Ovary (tissue), 9 donors: Measurements from ENCODE around the gene IGSF9. TPM values are rescaled to one million over a fixed set of nuclear protein-coding genes. Genes with fewer than 3 reads are reported as not detected.

Experiments used
- DNase-seq, 5 donors: peaks; one replicate each; pipeline ENCODE4 v3.0.0-alpha.2; 2019 to 2020
- H3K27ac ChIP-seq, 2 donors: fragments of 200-600 bp; one replicate each; pipeline versions ENCODE4 v1.5.1 to v1.8.0; 2019 to 2022
- H3K27me3 ChIP-seq: fragments of 200-600 bp; one replicate; pipeline ENCODE4 v1.8.0; 2022
- H3K36me3 ChIP-seq: fragments of 200-600 bp; sonication (generic); one replicate; pipeline ENCODE4 v1.5.1; 2019
- H3K4me1 ChIP-seq: one replicate; pipeline ENCODE4 v1.8.1; 2013; ENCODE audit warnings: mild to moderate bottlenecking, moderate library complexity; ENCODE audit not compliant: insufficient read depth
- H3K4me3 ChIP-seq: fragments of 200-600 bp; sonication (generic); one replicate; pipeline ENCODE4 v1.5.1; 2017
- H3K9me3 ChIP-seq, 2 donors: fragments of 200-600 bp in 1 of 2; sonication (generic) in 1 of 2; one replicate each; pipeline versions ENCODE4 v1.5.1 to v1.8.1; 2013 to 2019; ENCODE audit warnings: mild to moderate bottlenecking in 1 of 2, moderate library complexity in 1 of 2
- CTCF ChIP-seq, 3 donors: fragments of 450-650 bp in 2 of 3; fragments of 200-600 bp in 1 of 3; IDR thresholded peaks; one replicate each; pipeline versions ENCODE4 v1.5.1 to v1.8.0; 2016 to 2022; ENCODE audit warnings: antibody characterized with exemption in 3 of 3, mild to moderate bottlenecking in 1 of 3
- EP300 ChIP-seq: sonication (generic); formaldehyde crosslinking; IDR thresholded peaks from one replicate; pipeline ENCODE4 v1.6.1; 2017; ENCODE audit warnings: antibody characterized with exemption
- POLR2A ChIP-seq: fragments of 450-650 bp; IDR thresholded peaks from one replicate; pipeline ENCODE4 v1.6.1; 2017; ENCODE audit warnings: antibody characterized with exemption, mild to moderate bottlenecking, moderate library complexity
- WGBS, 3 donors: extraction: QIAGEN DNeasy Blood & Tissue Kit in 1 of 3; methylation state at CpG; one replicate each; pipeline versions ENCODE4 v1.1.5 to v1.1.7; 2013 to 2017; 5-methylcytosine and 5-hydroxymethylcytosine counted together
- intact Hi-C, 4 donors: fragments of 100-400 bp; cut with DNase I; formaldehyde crosslinking; loops; one replicate each; pipeline versions ENCODE4 v1.11.0 to v1.15.1; 2022 to 2023
- polyA plus RNA-seq, 2 donors: library from polyadenylated mRNA; stranded (reverse); fragments of 200-250 nt in 1 of 2; fragments of 350-450 nt in 1 of 2; fragmentation: Illumina TruSeq in 1 of 2; extraction: RNeasy Lipid Tissue Mini Kit (QIAGEN cat#74804) in 1 of 2; gene quantifications; one replicate each; pipeline ENCODE4 v1.2.3, GENCODE V29; 2013 to 2014
- total RNA-seq, 7 donors: library from RNA; depleted of rRNA in 2 of 7; stranded (reverse); fragments of >200 nt in 2 of 7; fragmentation: NEBNext Ultra II Directional in 3 of 7; extraction: Animal tissue kit (Norgen Biotek cat#: 25700) in 3 of 7; gene quantifications; one replicate each; pipeline versions ENCODE4 v1.1.0 to v1.2.4, GENCODE V29; 2016 to 2023
- donor health status: DM: no; HTN: no; CAD: no; lungs with moderate emphysema.
- donor health status: DM: no; HTN: no; CAD: no.
- donor health status: Bipolar disorder and iron deficiency.
- donor health status: DM: yes; HTN: yes; CAD: no.
- donor health status: DM: no; HTN: no; CAD: no.
- donor health status: DM: yes; HTN: yes; CAD: no.

The IGSF9 gene
- total and polyA plus RNA-seq, 9 donors, result 0.10 to 14.0 (median 1.3) TPM

- H3K27ac ChIP-seq, result peak overlapping the region; percentile 80 to 94
- 6 to 15% (median 7%) methylated on average over 20 of the region's 20 CpGs for WGBS, 3 donors
- H3K4me3 ChIP-seq, result peak overlapping the region; percentile 91
- H3K9me3 ChIP-seq, result no peaks in the 10 kb centered on the region
- intact Hi-C loops, result loop anchor here in 3 of 4 donors (5.0 to 10.0 kb wide), 3 partner anchors 61 to 1471 kb away; partner anchors contain the start of gene VSIG8 (in 1 of the 3)
- peak; percentile 76 to 94 (median 86) for DNase-seq
- TF ChIP-seq POLR2A (peak; percentile 90), CTCF (IDR thresholded peaks at IDR 0.05) (no peak), EP300 (peak; percentile 53)
- no peaks in the 10 kb centered on the region for H3K27me3 ChIP-seq
- H3K4me1 ChIP-seq, result peaks cover 20% of the 10 kb centered on the region
- no peaks in the 10 kb centered on the region for H3K36me3 ChIP-seq
Measured at GRCh38 chr1:159923203-159924024, 22.0 kb downstream of the IGSF9 start.

- intact Hi-C loops, result loop anchor here in 3 of 4 donors (5.0 to 10.0 kb wide), 3 partner anchors 60 to 1472 kb away; partner anchors contain the start of gene VSIG8 (in 1 of the 3)
- Histone ChIP-seq H3K9me3 (no peaks in the 10 kb centered on the region), H3K36me3 (no peaks in the 10 kb centered on the region), H3K27me3 (no peaks in the 10 kb centered on the region), H3K27ac (peak overlapping the region; percentile 80 to 94), H3K4me1 (peaks cover 20% of the 10 kb centered on the region), H3K4me3 (peak overlapping the region; percentile 91)
- DNase-seq, result peak; percentile 68 to 80 (median 71)
- 27 to 46% (median 40%) methylated on average over 8 of the region's 8 CpGs for WGBS, 3 donors
- TF ChIP-seq CTCF (IDR thresholded peaks at IDR 0.05) (no peak), POLR2A (no peak), EP300 (no peak)
Measured at GRCh38 chr1:159922511-159923202, 22.8 kb downstream of the IGSF9 start.

- WGBS, 3 donors, result 53 to 62% (median 61%) methylated on average over 18 of the region's 18 CpGs
- no peaks in the 10 kb centered on the region for H3K36me3 ChIP-seq
- intact Hi-C loops, result loop anchor here in 3 of 4 donors (5.0 to 10.0 kb wide), 3 partner anchors 60 to 1473 kb away; partner anchors contain the start of gene VSIG8 (in 1 of the 3)
- H3K9me3 ChIP-seq, result no peaks in the 10 kb centered on the region
- peaks cover 20% of the 10 kb centered on the region for H3K4me1 ChIP-seq
- H3K27ac ChIP-seq, result peak overlapping the region; percentile 80 to 94
- no peak overlapping the region for H3K4me3 ChIP-seq
- TF ChIP-seq EP300, result no peak
- no peak for TF ChIP-seq POLR2A
- TF ChIP-seq CTCF (IDR thresholded peaks at IDR 0.05), result no peak
- H3K27me3 ChIP-seq, result no peaks in the 10 kb centered on the region
- peak in 3 of 5 donors; percentile 48 to 59 (median 58) for DNase-seq
Measured at GRCh38 chr1:159921700-159922504, 23.5 kb downstream of the IGSF9 start.

- H3K4me1 ChIP-seq, result peaks cover 23% of the 10 kb centered on the region
- H3K4me3 ChIP-seq, result no peak overlapping the region
- intact Hi-C loops, result loop anchor here in 3 of 4 donors (5.0 to 10.0 kb wide), 3 partner anchors 59 to 1474 kb away; partner anchors contain the start of gene VSIG8 (in 1 of the 3)
- H3K27ac ChIP-seq, result peak overlapping the region in 1 of 2 donors; percentile 94
- TF ChIP-seq CTCF (IDR thresholded peaks at IDR 0.05) (no peak), POLR2A (no peak), EP300 (no peak)
- 74 to 80% (median 75%) methylated on average over 1 of the region's 1 CpG for WGBS, 3 donors
- H3K36me3 ChIP-seq, result no peaks in the 10 kb centered on the region
- no peaks in the 10 kb centered on the region for H3K27me3 ChIP-seq
- no peak for DNase-seq
- no peaks in the 10 kb centered on the region for H3K9me3 ChIP-seq
Measured at GRCh38 chr1:159921251-159921650, 24.2 kb downstream of the IGSF9 start.
